ENCODE results near the gene PRKG2. TPM values are rescaled to one million over a fixed set of nuclear protein-coding genes. Genes with fewer than 3 reads are reported as not detected.

Gene PRKG2
- total RNA-seq, 5 donors from 2014 or later (not counting 1 experiment from before 2014, with no cell fraction given): 0.49 to 2.9 (median 0.98) TPM

DNA sequence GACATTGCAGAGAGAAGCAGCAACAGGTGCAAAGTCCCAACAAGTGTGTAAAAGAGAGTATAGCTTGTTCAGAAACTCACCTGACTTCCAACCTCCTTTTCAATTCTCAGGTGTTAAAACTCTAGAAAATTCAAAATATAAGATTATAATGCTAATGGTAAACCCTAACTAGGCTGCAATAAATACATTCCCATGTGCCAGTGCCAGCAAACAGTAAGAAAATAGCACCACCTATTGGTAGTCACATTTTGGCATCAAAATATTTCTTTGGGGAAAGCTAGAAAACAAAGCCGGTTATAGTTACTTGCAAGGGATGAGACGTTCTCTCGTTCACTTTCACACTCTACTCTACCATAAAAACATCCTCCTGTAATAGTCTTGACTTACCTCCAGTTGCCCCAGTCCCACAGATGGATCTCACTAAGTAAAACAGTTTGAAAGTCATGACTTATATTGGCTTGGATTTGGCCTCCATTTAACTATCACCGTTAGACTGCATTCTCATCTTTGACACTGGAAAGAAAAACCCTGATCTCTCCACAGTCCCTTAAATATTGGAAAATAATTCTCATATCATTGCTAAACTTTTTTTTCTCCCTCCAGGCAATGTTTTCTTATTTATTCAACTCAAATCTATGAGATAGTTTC, 174.9 kb downstream of the PRKG2 start:
- no peak overlapping the region for H3K4me3 ChIP-seq (ENCODE audit: control insufficient read depth in 1 of 2, extremely low read depth in 1 of 2, low read length in 1 of 2)
- H3K4me1 ChIP-seq (ENCODE audit: control insufficient read depth in 1 of 2, extremely low read depth in 1 of 2, insufficient read depth in 2 of 2, low read length in 2 of 2): no peaks in the 10 kb centered on the region
- no peaks in the 10 kb centered on the region for H3K36me3 ChIP-seq (ENCODE audit: control insufficient read depth in 2 of 2, extremely low read depth in 1 of 2, insufficient read depth in 1 of 2, low read length in 1 of 2)
- ATAC-seq (replicated peaks in 1 of 4) (peak in 2 of 4 experiments; percentile 24 to 39), DNase-seq (peak in 1 of 35 experiments; percentile 61)
- ChIA-PET CTCF (interaction anchor here (0.9 to 2.6 kb wide), 19 partner anchors 9 to 828 kb away, joined by 3 to 29 read pairs (median 4); no protein-coding TSS in a partner anchor), POLR2A (no interaction called here)
- Mint-ChIP-seq H3K27me3 (peaks cover 9 to 10% of the 10 kb centered on the region in 2 donors), H3K9me3 (no peaks in the 10 kb centered on the region), H3K36me3 (no peaks in the 10 kb centered on the region), H3K4me1 (no peaks in the 10 kb centered on the region), H3K27ac (no peak overlapping the region), H3K4me3 (no peak overlapping the region)
- peaks cover 0 to 2% of the 10 kb centered on the region in 2 experiments for H3K27me3 ChIP-seq (replicated peaks in 1 of 2; ENCODE audit: control insufficient read depth in 2 of 2, extremely low read depth in 1 of 2, insufficient read depth in 2 of 2, low read length in 1 of 2)
- no peak overlapping the region for H3K27ac ChIP-seq (ENCODE audit: low read length)
- H3K9me3 ChIP-seq: no peaks in the 10 kb centered on the region
- whole genome bisulfite sequencing (ENCODE audit: insufficient coverage): 57% methylated on average over 1 of the region's 4 CpGs

DNA sequence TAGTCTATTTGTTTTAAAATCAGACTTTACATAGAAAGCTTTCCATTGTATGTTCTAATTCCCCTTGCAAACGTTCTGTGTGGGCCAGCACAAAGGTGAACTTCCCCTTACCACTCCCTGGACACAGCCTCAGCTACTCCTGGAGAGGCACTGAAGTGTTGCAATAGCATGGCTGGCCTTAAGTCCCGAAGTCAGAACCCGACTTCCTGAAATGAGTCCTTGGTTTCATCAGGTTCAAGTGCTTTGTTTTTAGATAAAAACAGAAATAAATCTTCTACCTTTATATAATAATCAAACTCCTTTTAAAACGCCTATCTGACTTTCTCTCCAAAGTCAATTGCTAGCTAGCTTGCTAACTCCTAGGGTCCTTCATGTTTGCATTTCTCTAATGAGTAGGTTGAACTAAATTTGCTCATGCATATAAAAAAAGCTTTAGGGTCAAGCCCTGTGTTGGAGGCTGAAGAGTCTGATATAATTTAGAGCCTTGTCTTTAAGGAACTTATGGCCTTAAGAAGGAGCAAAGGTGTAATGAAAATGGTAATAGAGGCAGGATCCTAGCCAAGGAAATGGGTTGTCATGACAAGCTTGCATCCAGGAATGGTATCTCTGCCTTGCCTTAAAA, 175.6 kb downstream of the PRKG2 start:
- H3K9me3 Mint-ChIP-seq: no peaks in the 10 kb centered on the region
- 0% methylated on average over 1 of the region's 4 CpGs for WGBS (ENCODE audit: insufficient coverage)
- H3K27me3 Mint-ChIP-seq: peaks cover 6 to 13% of the 10 kb centered on the region in 2 donors
- CTCF ChIA-PET: interaction anchor here (0.5 to 2.6 kb wide), 21 partner anchors 8 to 1597 kb away, joined by 3 to 29 read pairs (median 4); no protein-coding TSS in a partner anchor
- no peaks in the 10 kb centered on the region for H3K4me1 ChIP-seq (ENCODE audit: control insufficient read depth in 1 of 2, extremely low read depth in 1 of 2, insufficient read depth in 2 of 2, low read length in 2 of 2)
- H3K4me1 Mint-ChIP-seq: no peaks in the 10 kb centered on the region
- H3K27me3 ChIP-seq (replicated peaks in 1 of 2; ENCODE audit: control insufficient read depth in 2 of 2, extremely low read depth in 1 of 2, insufficient read depth in 2 of 2, low read length in 1 of 2): no peaks in the 10 kb centered on the region
- H3K36me3 Mint-ChIP-seq: no peaks in the 10 kb centered on the region
- H3K36me3 ChIP-seq (ENCODE audit: control insufficient read depth in 2 of 2, extremely low read depth in 1 of 2, insufficient read depth in 1 of 2, low read length in 1 of 2): no peaks in the 10 kb centered on the region
- POLR2A ChIA-PET: interaction anchor here in 1 of 2 donors (0.6 kb wide), 1 partner anchor 873 kb away, joined by 3 read pairs; no protein-coding TSS in a partner anchor
- H3K4me3 ChIP-seq (ENCODE audit: control insufficient read depth in 1 of 2, extremely low read depth in 1 of 2, low read length in 1 of 2): no peak overlapping the region
- H3K9me3 ChIP-seq: no peaks in the 10 kb centered on the region
- H3K4me3 Mint-ChIP-seq: no peak overlapping the region
- ATAC-seq (replicated peaks in 1 of 4): no peak
- no peak overlapping the region for H3K27ac Mint-ChIP-seq
- no peak for DNase-seq
- no peak overlapping the region for H3K27ac ChIP-seq (ENCODE audit: low read length)

DNA sequence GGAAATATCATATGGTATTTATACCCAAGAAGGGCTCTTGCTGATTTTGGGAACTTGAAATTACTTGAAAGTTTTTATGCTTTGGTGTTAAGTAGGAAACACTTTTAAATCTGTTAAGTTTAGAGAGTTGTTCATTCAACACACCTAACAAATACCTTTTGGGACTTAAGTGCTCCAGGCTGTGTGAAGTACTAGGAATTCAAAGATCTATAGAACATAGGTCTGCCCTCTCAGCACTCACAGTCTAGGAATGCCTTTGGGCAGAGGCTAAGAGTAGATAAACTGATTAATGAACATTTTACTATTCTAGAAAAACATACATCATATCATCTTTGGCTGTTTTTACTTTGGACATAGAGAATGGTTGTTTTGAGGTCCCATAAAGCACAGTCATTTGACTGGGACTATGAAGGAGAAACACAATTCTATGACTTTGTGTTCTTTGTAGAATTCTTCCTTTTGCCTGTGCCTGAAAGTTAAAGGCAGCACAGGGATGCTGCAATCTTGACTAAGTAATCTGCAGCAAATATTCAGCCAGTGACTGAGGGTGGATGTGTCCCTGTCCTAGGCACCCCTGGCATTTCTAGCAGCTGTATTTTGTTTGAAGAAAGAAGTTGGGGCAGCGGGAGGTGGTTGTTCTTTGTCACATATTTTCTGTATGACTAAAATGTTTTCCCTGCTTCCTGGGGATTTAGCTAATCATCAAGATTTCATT, 176.2 kb downstream of the PRKG2 start:
- Mint-ChIP-seq H3K9me3 (no peaks in the 10 kb centered on the region), H3K4me3 (no peak overlapping the region), H3K27me3 (peaks cover 8 to 18% of the 10 kb centered on the region in 2 donors), H3K4me1 (no peaks in the 10 kb centered on the region), H3K27ac (no peak overlapping the region), H3K36me3 (no peaks in the 10 kb centered on the region)
- ATAC-seq (replicated peaks in 1 of 4) (no peak), DNase-seq (no peak)
- WGBS (ENCODE audit: insufficient coverage): no CpG with 5 or more reads among the region's 1 CpG
- ChIA-PET CTCF (interaction anchor here (0.5 to 2.6 kb wide), 15 partner anchors 11 to 1598 kb away, joined by 3 to 29 read pairs (median 4); no protein-coding TSS in a partner anchor), POLR2A (no interaction called here)
- Histone ChIP-seq H3K27me3 (replicated peaks in 1 of 2; ENCODE audit: control insufficient read depth in 2 of 2, extremely low read depth in 1 of 2, insufficient read depth in 2 of 2, low read length in 1 of 2) (no peaks in the 10 kb centered on the region), H3K27ac (ENCODE audit: low read length) (no peak overlapping the region), H3K36me3 (ENCODE audit: control insufficient read depth in 2 of 2, extremely low read depth in 1 of 2, insufficient read depth in 1 of 2, low read length in 1 of 2) (no peaks in the 10 kb centered on the region), H3K4me1 (ENCODE audit: control insufficient read depth in 1 of 2, extremely low read depth in 1 of 2, insufficient read depth in 2 of 2, low read length in 2 of 2) (no peaks in the 10 kb centered on the region), H3K9me3 (no peaks in the 10 kb centered on the region), H3K4me3 (ENCODE audit: control insufficient read depth in 1 of 2, extremely low read depth in 1 of 2, low read length in 1 of 2) (no peak overlapping the region)

Other genes with a start within 250 kb of the PRKG2 start
- under 1 TPM in 1 of 5 donors, not detected in 4; 0.07 TPM for gene BMP3, start 184.5 kb downstream of the PRKG2 start, total RNA-seq

Data from T-cell (primary cell).